ENCODE data around the gene EIF3I. TPM values are rescaled to one million over a fixed set of nuclear protein-coding genes. Genes with fewer than 3 reads are reported as not detected.

EIF3I gene
- total RNA-seq, 2 donors from 2014 or later, result 115 to 128 TPM

GRCh38 chr1:32220746-32221580 is 1.2 kb upstream of the EIF3I start:
- DNase-seq (no peak), ATAC-seq (no peak)
- intact Hi-C loops (cut with DNase I, micrococcal nuclease), result no loop called here

GRCh38 chr1:32221581-32221979 is 627 bp upstream of the EIF3I start:
- DNase-seq, result no peak
- intact Hi-C loops (cut with DNase I, micrococcal nuclease), result no loop called here
- no peak for ATAC-seq

GRCh38 chr1:32223683-32224082 is 1.5 kb downstream of the EIF3I start:
- ATAC-seq, result no peak
- intact Hi-C loops (cut with DNase I, micrococcal nuclease), result no loop called here
- no peak for DNase-seq

- no peak for DNase-seq
- intact Hi-C loops (cut with DNase I, micrococcal nuclease), result no loop called here
- no peak for ATAC-seq
Observed at GRCh38 chr1:32224285-32224684, 2.1 kb downstream of the EIF3I start.

- intact Hi-C loops (cut with DNase I, micrococcal nuclease), result no loop called here
- ATAC-seq (no peak), DNase-seq (no peak)
Observed at GRCh38 chr1:32228771-32229170, 6.6 kb downstream of the EIF3I start.

- intact Hi-C loops (cut with DNase I, micrococcal nuclease), result no loop called here
- no peak for ATAC-seq
- no peak for DNase-seq
Observed at GRCh38 chr1:32231843-32232432, 9.7 kb downstream of the EIF3I start.

- intact Hi-C loops (cut with DNase I, micrococcal nuclease), result no loop called here
- no peak for DNase-seq
- ATAC-seq, result no peak
Observed at GRCh38 chr1:32232558-32233304, 10.5 kb downstream of the EIF3I start.

GRCh38 chr1:32234792-32235191 is 12.6 kb downstream of the EIF3I start:
- intact Hi-C loops (cut with DNase I, micrococcal nuclease), result no loop called here
- no peak for ATAC-seq
- no peak for DNase-seq

GRCh38 chr1:32239337-32239736 is 17.1 kb downstream of the EIF3I start:
- intact Hi-C loops (cut with DNase I, micrococcal nuclease), result no loop called here
- ATAC-seq, result peak; percentile 23
- DNase-seq, result no peak

- ATAC-seq, result peak; percentile 5
- intact Hi-C loops (cut with DNase I, micrococcal nuclease), result no loop called here
- DNase-seq, result peak in 1 of 2 donors; percentile 29
Observed at GRCh38 chr1:32239790-32240139, 17.6 kb downstream of the EIF3I start.

- peak; percentile 77 for ATAC-seq
- peak; percentile 81 to 83 for DNase-seq
- intact Hi-C loops (cut with DNase I, micrococcal nuclease), result no loop called here
Observed at GRCh38 chr1:32240140-32240951, 18.1 kb downstream of the EIF3I start.

GRCh38 chr1:32241001-32241763 is 19.0 kb downstream of the EIF3I start:
- intact Hi-C loops (cut with DNase I, micrococcal nuclease), result no loop called here
- DNase-seq, result peak; percentile 63 to 70
- peak; percentile 66 for ATAC-seq

GRCh38 chr1:32242341-32242851 is 20.2 kb downstream of the EIF3I start:
- peak in 1 of 2 donors; percentile 23 for DNase-seq
- no peak for ATAC-seq
- intact Hi-C loops (cut with DNase I, micrococcal nuclease), result no loop called here

- no peak for DNase-seq
- intact Hi-C loops (cut with DNase I, micrococcal nuclease), result no loop called here
- ATAC-seq, result peak; percentile 10
Observed at GRCh38 chr1:32246888-32247273, 24.7 kb downstream of the EIF3I start, which contains the start of gene FAM167B. FAM167B (plus strand) TSS chr1:32247222; CDS start chr1:32247422, 200 bp downstream.

GRCh38 chr1:32247452-32247851 is 25.2 kb downstream of the EIF3I start:
- no peak for ATAC-seq
- intact Hi-C loops (cut with DNase I, micrococcal nuclease), result no loop called here
- DNase-seq, result peak in 1 of 2 donors; percentile 20

- DNase-seq (peak; percentile 83 to 94), ATAC-seq (peak; percentile 90)
- intact Hi-C loops (cut with DNase I, micrococcal nuclease), result no loop called here
Observed at GRCh38 chr1:32247983-32248889, 26.0 kb downstream of the EIF3I start.
